MM.1S (cell line): Measurements from ENCODE around the gene DIO1.

Experiments used
- DNase-seq: peaks from one replicate; pipeline ENCODE4 v3.0.0-alpha.2; 2015
- H2AFZ ChIP-seq: fragments of 300-600 bp; sonication (generic); 2 replicates; pipeline ENCODE4 v1.6.0; 2016; ENCODE audit warnings: antibody characterized with exemption, low read length
- H3F3A ChIP-seq: fragments of 300-600 bp; sonication (generic); 2 replicates; pipeline ENCODE4 v1.6.1; 2016; ENCODE audit warnings: mild to moderate bottlenecking, antibody characterized with exemption, low read length, moderate library complexity, mixed read lengths; ENCODE audit not compliant: insufficient read depth
- H3K27ac ChIP-seq: fragments of 300-600 bp; sonication (generic); 2 replicates; pipeline ENCODE4 v1.5.1; 2016; ENCODE audit warnings: mild to moderate bottlenecking, low read length
- H3K27me3 ChIP-seq: fragments of 300-600 bp; sonication (generic); replicated peaks from 2 replicates; pipeline ENCODE4 v1.6.0; 2016; ENCODE audit warnings: low read length; ENCODE audit not compliant: insufficient read depth
- H3K36me3 ChIP-seq: fragments of 300-600 bp; sonication (generic); replicated peaks from 2 replicates; pipeline ENCODE4 v1.6.1; 2016; ENCODE audit warnings: mild to moderate bottlenecking, low read length, mixed read lengths; ENCODE audit not compliant: insufficient read depth
- H3K4me1 ChIP-seq: fragments of 300-600 bp; sonication (generic); 2 replicates; pipeline ENCODE4 v1.6.1; 2016; ENCODE audit warnings: low read length, mixed read lengths
- H3K4me2 ChIP-seq: fragments of 300-600 bp; sonication (generic); 2 replicates; pipeline ENCODE4 v1.6.0; 2016; ENCODE audit warnings: low read depth, low read length
- H3K4me3 ChIP-seq: fragments of 300-600 bp; sonication (generic); 2 replicates; pipeline ENCODE4 v1.5.1; 2016; ENCODE audit warnings: low read length, mixed read lengths
- H3K79me2 ChIP-seq: fragments of 300-600 bp; sonication (generic); 2 replicates; pipeline ENCODE4 v1.6.1; 2016; ENCODE audit warnings: mixed run types, low read length, mixed read lengths
- H3K9ac ChIP-seq: fragments of 300-600 bp; sonication (generic); 2 replicates; pipeline ENCODE4 v1.6.1; 2016; ENCODE audit warnings: low read length, mixed read lengths
- H3K9me2 ChIP-seq: fragments of 300-600 bp; sonication (generic); replicated peaks from 2 replicates; pipeline ENCODE4 v1.6.1; 2016; ENCODE audit warnings: mild to moderate bottlenecking, low read length, mixed read lengths; ENCODE audit not compliant: insufficient read depth
- H3K9me3 ChIP-seq: fragments of 300-600 bp; sonication (generic); replicated peaks from 2 replicates; pipeline ENCODE4 v1.6.1; 2016; ENCODE audit warnings: mild to moderate bottlenecking, low read length, mixed read lengths; ENCODE audit not compliant: insufficient read depth
- H4K20me1 ChIP-seq: fragments of 300-600 bp; sonication (generic); 2 replicates; pipeline ENCODE4 v1.6.1; 2016; ENCODE audit warnings: mild to moderate bottlenecking, low read length, moderate library complexity, mixed read lengths; ENCODE audit not compliant: insufficient read depth
- EZH2 ChIP-seq: fragments of 300-600 bp; sonication (generic); optimal IDR thresholded peaks from 2 replicates; pipeline ENCODE3; 2017; ENCODE audit warnings: low read depth, mild to moderate bottlenecking, antibody characterized with exemption, low read length, mixed read lengths
- EZH2phosphoT487 ChIP-seq: fragments of 300-600 bp; sonication (generic); IDR thresholded peaks from 2 replicates; pipeline ENCODE4 v1.6.1; 2018; ENCODE audit warnings: antibody characterized with exemption, low read length
- TF ChIP-seq, protein P1 (sequence below): fragments of 300-600 bp; sonication (generic); IDR thresholded peaks from 2 replicates; pipeline ENCODE4 v1.5.1; 2016; ENCODE audit warnings: antibody characterized with exemption, low read length, mixed read lengths

The DIO1 gene

GRCh38 chr1:53927376-53927881, 33.4 kb downstream of the DIO1 start:
- Histone ChIP-seq H3K27ac (no peak overlapping the region), H3F3A (no peaks in the 10 kb centered on the region), H3K9me2 (no peaks in the 10 kb centered on the region), H3K9ac (no peak overlapping the region), H3K79me2 (no peaks in the 10 kb centered on the region), H3K27me3 (no peaks in the 10 kb centered on the region), H3K4me3 (no peak overlapping the region), H3K4me2 (no peak overlapping the region), H4K20me1 (no peaks in the 10 kb centered on the region), H3K36me3 (0 out of 2 replicates have a peak, but pooled peaks cover 3% of the 10 kb centered on the region), H2AFZ (no peak overlapping the region), H3K9me3 (no peaks in the 10 kb centered on the region), H3K4me1 (no peaks in the 10 kb centered on the region)
- DNase-seq, result no peak
- TF ChIP-seq EZH2phosphoT487 (no peak), EZH2 (no peak)
- TF ChIP-seq, protein P1, sequence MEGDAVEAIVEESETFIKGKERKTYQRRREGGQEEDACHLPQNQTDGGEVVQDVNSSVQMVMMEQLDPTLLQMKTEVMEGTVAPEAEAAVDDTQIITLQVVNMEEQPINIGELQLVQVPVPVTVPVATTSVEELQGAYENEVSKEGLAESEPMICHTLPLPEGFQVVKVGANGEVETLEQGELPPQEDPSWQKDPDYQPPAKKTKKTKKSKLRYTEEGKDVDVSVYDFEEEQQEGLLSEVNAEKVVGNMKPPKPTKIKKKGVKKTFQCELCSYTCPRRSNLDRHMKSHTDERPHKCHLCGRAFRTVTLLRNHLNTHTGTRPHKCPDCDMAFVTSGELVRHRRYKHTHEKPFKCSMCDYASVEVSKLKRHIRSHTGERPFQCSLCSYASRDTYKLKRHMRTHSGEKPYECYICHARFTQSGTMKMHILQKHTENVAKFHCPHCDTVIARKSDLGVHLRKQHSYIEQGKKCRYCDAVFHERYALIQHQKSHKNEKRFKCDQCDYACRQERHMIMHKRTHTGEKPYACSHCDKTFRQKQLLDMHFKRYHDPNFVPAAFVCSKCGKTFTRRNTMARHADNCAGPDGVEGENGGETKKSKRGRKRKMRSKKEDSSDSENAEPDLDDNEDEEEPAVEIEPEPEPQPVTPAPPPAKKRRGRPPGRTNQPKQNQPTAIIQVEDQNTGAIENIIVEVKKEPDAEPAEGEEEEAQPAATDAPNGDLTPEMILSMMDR, result no peak

DNA sequence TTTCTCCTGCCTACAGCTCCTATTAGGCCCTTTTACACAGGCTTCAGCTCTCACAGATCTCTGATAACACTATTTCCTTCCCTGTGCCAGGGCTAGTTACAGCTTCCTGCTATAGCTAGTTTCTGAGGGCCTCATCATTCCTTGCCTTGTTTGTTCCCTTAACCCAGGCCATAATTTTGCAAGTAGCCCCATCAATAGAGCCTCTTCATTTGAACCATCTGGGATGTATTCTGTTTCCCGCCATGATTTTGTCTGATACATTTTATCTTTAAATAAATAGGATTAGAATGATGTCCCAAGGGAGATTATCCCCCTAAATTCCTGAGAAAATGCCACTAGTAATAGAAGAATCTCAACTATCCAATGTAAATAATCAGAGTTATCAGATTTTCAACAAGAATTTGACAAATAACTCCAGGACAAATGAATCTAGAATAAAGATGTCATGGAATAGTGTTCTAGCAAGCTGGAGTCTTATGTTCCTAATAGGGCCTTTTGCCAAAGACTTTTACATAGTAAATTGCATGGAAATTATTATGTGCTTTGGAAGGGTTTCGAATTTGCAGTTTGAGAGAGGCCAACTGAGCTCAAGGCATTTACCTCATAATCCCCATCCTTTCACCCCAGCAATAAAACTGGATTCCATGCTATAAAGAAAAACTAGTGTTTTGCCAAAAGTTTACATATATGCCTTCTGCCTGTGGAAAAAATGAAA, 35.4 kb downstream of the DIO1 start:
- DNase-seq, result no peak

GRCh38 chr1:53930932-53931331, 36.9 kb downstream of the DIO1 start:
- 0 out of 2 replicates have a peak, but pooled peaks cover 3% of the 10 kb centered on the region for H3K36me3 ChIP-seq
- H3K9me2 ChIP-seq, result no peaks in the 10 kb centered on the region
- H3K4me3 ChIP-seq, result no peak overlapping the region
- H3K9ac ChIP-seq, result no peak overlapping the region
- H3K27me3 ChIP-seq, result no peaks in the 10 kb centered on the region
- no peak overlapping the region for H3K4me2 ChIP-seq
- no peaks in the 10 kb centered on the region for H3K79me2 ChIP-seq
- no peaks in the 10 kb centered on the region for H3F3A ChIP-seq
- no peaks in the 10 kb centered on the region for H3K4me1 ChIP-seq
- no peaks in the 10 kb centered on the region for H3K9me3 ChIP-seq
- H3K27ac ChIP-seq, result no peak overlapping the region
- no peak for DNase-seq
- H4K20me1 ChIP-seq, result no peaks in the 10 kb centered on the region
- no peak overlapping the region for H2AFZ ChIP-seq
- no peak for TF ChIP-seq EZH2
- TF ChIP-seq, protein P1, result no peak
- TF ChIP-seq EZH2phosphoT487, result no peak

More for the DNA sequence above, 35.4 kb downstream of the DIO1 start:
- Histone ChIP-seq H3K4me1 (no peaks in the 10 kb centered on the region), H3K27ac (no peak overlapping the region), H3K79me2 (no peaks in the 10 kb centered on the region), H3K9ac (no peak overlapping the region), H4K20me1 (no peaks in the 10 kb centered on the region), H3K9me2 (no peaks in the 10 kb centered on the region), H3K36me3 (0 out of 2 replicates have a peak, but pooled peaks cover 3% of the 10 kb centered on the region), H2AFZ (no peak overlapping the region), H3K4me2 (no peak overlapping the region), H3K4me3 (no peak overlapping the region), H3K9me3 (no peaks in the 10 kb centered on the region), H3F3A (no peaks in the 10 kb centered on the region), H3K27me3 (no peaks in the 10 kb centered on the region)
- no peak for TF ChIP-seq EZH2phosphoT487
- TF ChIP-seq, protein P1, result no peak
- TF ChIP-seq EZH2, result no peak
